ENCODE measurements around the gene ASPSCR1. TPM values are rescaled to one million over a fixed set of nuclear protein-coding genes. Genes with fewer than 3 reads are reported as not detected.

The ASPSCR1 gene
- total and polyA plus RNA-seq, 2 of the 13 experiments (the other 11 are each of a cell fraction or from before 2014, with no cell fraction given), result 274 to 314 TPM

DNA sequence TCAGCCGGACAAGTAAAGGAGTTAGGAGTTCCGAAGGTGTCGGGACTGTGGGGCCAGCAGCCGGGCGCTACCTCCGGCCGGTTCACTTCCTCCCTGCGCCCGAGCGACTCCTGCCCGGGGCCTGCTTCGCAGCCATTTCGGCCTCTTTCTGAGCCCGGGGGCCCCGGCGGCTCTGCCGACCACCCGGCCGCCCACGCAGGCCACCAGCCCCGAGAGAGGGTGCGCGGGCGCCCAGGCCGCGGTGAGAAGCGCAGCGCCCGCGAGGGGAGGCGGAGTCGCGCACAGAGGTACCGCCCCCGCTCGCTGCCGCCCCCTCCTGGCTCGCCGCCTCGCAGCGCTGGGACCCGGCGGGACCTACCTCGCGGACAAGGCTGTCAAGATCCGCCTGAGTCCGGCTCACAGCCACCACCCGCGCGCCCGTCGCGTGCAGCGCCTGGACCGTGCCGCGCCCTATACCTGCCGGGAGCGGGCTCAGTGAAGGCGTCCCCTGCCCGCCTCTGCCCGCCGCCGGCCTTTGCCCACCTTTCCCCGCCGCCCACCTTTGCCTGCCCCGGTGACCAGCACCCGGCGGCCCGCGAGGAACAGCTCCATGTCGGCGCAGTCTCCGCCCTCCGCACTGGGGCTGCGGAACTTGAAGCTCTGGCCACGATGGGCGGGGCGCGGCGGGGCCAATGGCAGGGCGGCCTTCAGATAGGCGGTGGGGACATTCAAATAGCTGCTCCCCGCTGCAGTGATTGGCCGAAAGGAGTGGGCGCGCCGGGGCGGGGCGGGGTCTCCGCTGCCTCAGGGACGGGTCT is 59.9 kb downstream of the ASPSCR1 start, which contains the start of gene DCXR (continued):
- TF ChIP-seq MYPOP (CRISPR knock-in tag; IDR thresholded peaks at IDR 0.05), result peak; percentile 98
- TF ChIP-seq ZNF326 (CRISPR knock-in tag; IDR thresholded peaks at IDR 0.05; ENCODE audit: borderline replicate concordance), result no peak
- TF ChIP-seq SRSF9 (IDR thresholded peaks at IDR 0.05; ENCODE audit: borderline replicate concordance, insufficient read depth, low read depth, low read length, poor library complexity, severe bottlenecking), result no peak
- no peak; the same call in 1 of the 2 replicates for TF ChIP-seq ZBED4 (CRISPR knock-in tag; IDR thresholded peaks at IDR 0.05; ENCODE audit: borderline replicate concordance)
- peak; percentile 90; the same call in 1 of the 2 replicates for TF ChIP-seq ZNF253 (CRISPR knock-in tag; IDR thresholded peaks at IDR 0.05; ENCODE audit: borderline replicate concordance)
- TF ChIP-seq ZNF350 (CRISPR knock-in tag; IDR thresholded peaks at IDR 0.05; ENCODE audit: borderline replicate concordance, low read depth), result peak; percentile 39; the same call in 1 of the 2 replicates
- 0 out of 2 replicates have a peak, but pooled peaks have one; percentile 32 for TF ChIP-seq STAT5B (CRISPR knock-in tag; IDR thresholded peaks at IDR 0.05)
- no peak for TF ChIP-seq KIAA2018 (CRISPR knock-in tag; IDR thresholded peaks at IDR 0.05; ENCODE audit: borderline replicate concordance)
- TF ChIP-seq NAIF1 (CRISPR knock-in tag; IDR thresholded peaks at IDR 0.05; ENCODE audit: borderline replicate concordance), result no peak
- TF ChIP-seq, protein P1, sequence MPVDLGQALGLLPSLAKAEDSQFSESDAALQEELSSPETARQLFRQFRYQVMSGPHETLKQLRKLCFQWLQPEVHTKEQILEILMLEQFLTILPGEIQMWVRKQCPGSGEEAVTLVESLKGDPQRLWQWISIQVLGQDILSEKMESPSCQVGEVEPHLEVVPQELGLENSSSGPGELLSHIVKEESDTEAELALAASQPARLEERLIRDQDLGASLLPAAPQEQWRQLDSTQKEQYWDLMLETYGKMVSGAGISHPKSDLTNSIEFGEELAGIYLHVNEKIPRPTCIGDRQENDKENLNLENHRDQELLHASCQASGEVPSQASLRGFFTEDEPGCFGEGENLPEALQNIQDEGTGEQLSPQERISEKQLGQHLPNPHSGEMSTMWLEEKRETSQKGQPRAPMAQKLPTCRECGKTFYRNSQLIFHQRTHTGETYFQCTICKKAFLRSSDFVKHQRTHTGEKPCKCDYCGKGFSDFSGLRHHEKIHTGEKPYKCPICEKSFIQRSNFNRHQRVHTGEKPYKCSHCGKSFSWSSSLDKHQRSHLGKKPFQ (CRISPR knock-in tag; IDR thresholded peaks at IDR 0.05; ENCODE audit: insufficient replicate concordance), result peak; percentile 47
